WTC11 (cell line): ENCODE data around the gene MAP3K12. TPM values are rescaled to one million over a fixed set of nuclear protein-coding genes. Genes with fewer than 3 reads are reported as not detected.

Experiments used
- ATAC-seq: fragments of 200-7000 bp; cut with Tn5 transposase; 2 replicates; pipeline ENCODE4 v1.10.0; 2021; ENCODE audit warnings: mild to moderate bottlenecking, moderate library complexity
- CTCF ChIA-PET: fragments of 300-600 bp; sonication (Branson Sonifier 250); formaldehyde crosslinking; loops from one replicate; lab custom pipeline; 2021; ENCODE audit warnings: antibody characterized with exemption; lab: Charles Lee
- POLR2A ChIA-PET: fragments of 350-600 bp; sonication (Branson Sonifier 250); formaldehyde crosslinking; loops from one replicate; lab custom pipeline; 2021; ENCODE audit warnings: antibody characterized with exemption; lab: Charles Lee
- DNase-seq: peaks from one replicate; pipeline ENCODE4 v3.0.0; 2021; ENCODE audit warnings: low spot score
- H3K27ac Mint-ChIP-seq: 2 replicates; pipeline ENCODE4 v1.8.0; 2021; ENCODE audit warnings: mixed read lengths
- H3K27me3 Mint-ChIP-seq: 2 replicates; pipeline ENCODE4 v1.8.0; 2021; ENCODE audit warnings: low read depth, mild to moderate bottlenecking, moderate library complexity, mixed read lengths
- H3K36me3 Mint-ChIP-seq: 2 replicates; pipeline ENCODE4 v1.8.0; 2021; ENCODE audit warnings: mixed read lengths
- H3K4me1 Mint-ChIP-seq: 2 replicates; pipeline ENCODE4 v1.8.0; 2022; ENCODE audit warnings: mixed read lengths
- H3K4me3 Mint-ChIP-seq: 2 replicates; pipeline ENCODE4 v1.8.0; 2021; ENCODE audit warnings: mild to moderate bottlenecking, moderate library complexity, mixed read lengths
- H3K9me3 Mint-ChIP-seq: 2 replicates; pipeline ENCODE4 v1.8.0; 2021; ENCODE audit warnings: mixed read lengths
- AFF4 ChIP-seq: sonication (generic); formaldehyde crosslinking; IDR thresholded peaks from 2 replicates; pipeline ENCODE4 v1.8.1; 2023; ENCODE audit warnings: mild to moderate bottlenecking, missing genetic modification reagents, borderline replicate concordance
- ESRRA ChIP-seq: sonication (generic); formaldehyde crosslinking; IDR thresholded peaks from 2 replicates; pipeline ENCODE4 v1.8.1; 2022; ENCODE audit warnings: mild to moderate bottlenecking, missing genetic modification reagents, borderline replicate concordance
- ETV6 ChIP-seq: sonication (generic); formaldehyde crosslinking; IDR thresholded peaks from 2 replicates; pipeline ENCODE4 v1.8.1; 2022; ENCODE audit warnings: mild to moderate bottlenecking, missing genetic modification reagents
- HMGA2 ChIP-seq: fragments of 250-450 bp; sonication (Bioruptor Pico); IDR thresholded peaks from 2 replicates; pipeline ENCODE4 v1.4.0; 2021; ENCODE audit warnings: mild to moderate bottlenecking, moderate library complexity
- IRF1 ChIP-seq: sonication (generic); formaldehyde crosslinking; IDR thresholded peaks from 2 replicates; pipeline ENCODE4 v1.8.0; 2023; ENCODE audit warnings: missing genetic modification reagents
- NR1H2 ChIP-seq: sonication (generic); formaldehyde crosslinking; IDR thresholded peaks from 2 replicates; pipeline ENCODE4 v1.9.0; 2021; ENCODE audit warnings: mild to moderate bottlenecking, moderate library complexity, missing genetic modification reagents
- STAT6 ChIP-seq: sonication (generic); formaldehyde crosslinking; conservative IDR thresholded peaks from 2 replicates; pipeline ENCODE4 v1.8.1; 2023; ENCODE audit warnings: mild to moderate bottlenecking, low read depth, missing genetic modification reagents, moderate library complexity
- TCF7 ChIP-seq: sonication (generic); formaldehyde crosslinking; IDR thresholded peaks from 2 replicates; pipeline ENCODE4 v1.8.0; 2022; ENCODE audit warnings: mild to moderate bottlenecking, low read depth, missing genetic modification reagents, moderate library complexity
- ZMAT4 ChIP-seq: fragments of 250-450 bp; sonication (Bioruptor Pico); IDR thresholded peaks from 2 replicates; pipeline ENCODE4 v1.9.0; 2021; ENCODE audit warnings: mild to moderate bottlenecking
- ZNF396 ChIP-seq: fragments of 250-450 bp; sonication (Bioruptor Pico); IDR thresholded peaks from 2 replicates; pipeline ENCODE4 v1.8.0; 2021; ENCODE audit warnings: mild to moderate bottlenecking, moderate library complexity, borderline replicate concordance
- ZNF425 ChIP-seq: fragments of 250-450 bp; sonication (Bioruptor Pico); conservative IDR thresholded peaks from 2 replicates; pipeline ENCODE4 v1.9.0; 2021; ENCODE audit warnings: mild to moderate bottlenecking
- ZNF532 ChIP-seq: fragments of 250-450 bp; sonication (Bioruptor Pico); IDR thresholded peaks from 2 replicates; pipeline ENCODE4 v1.9.0; 2021; ENCODE audit warnings: mild to moderate bottlenecking, borderline replicate concordance
- total RNA-seq: library from RNA; stranded (reverse); gene quantifications from 3 replicates; pipeline ENCODE4 v1.2.3, GENCODE V29; 2021

Gene MAP3K12
- total RNA-seq, 1 experiment from 2014 or later, result 23.6 TPM

- H3K27ac Mint-ChIP-seq, result peak overlapping the region; percentile 22
- POLR2A ChIA-PET, result interaction anchor here (1.4 kb wide), 1 partner anchor 15 kb away, joined by 4 read pairs; no protein-coding TSS in a partner anchor
- H3K9me3 Mint-ChIP-seq, result no peaks in the 10 kb centered on the region
- CTCF ChIA-PET, result interaction anchor here (1.1 to 2.0 kb wide), 3 partner anchors 8 to 34 kb away, joined by 3 to 8 read pairs (median 7); partner anchors contain the start of gene TARBP2
- DNase-seq (no peak), ATAC-seq (no peak)
- H3K27me3 Mint-ChIP-seq, result no peaks in the 10 kb centered on the region
- H3K4me3 Mint-ChIP-seq, result no peak overlapping the region
- peaks cover 38% of the 10 kb centered on the region for H3K4me1 Mint-ChIP-seq
- peaks cover 89% of the 10 kb centered on the region for H3K36me3 Mint-ChIP-seq
- TF ChIP-seq ZNF532 (CRISPR knock-in tag), result no peak
- TF ChIP-seq TCF7 (CRISPR knock-in tag), result no peak
- no peak for TF ChIP-seq ESRRA (CRISPR knock-in tag)
- TF ChIP-seq STAT6, result no peak
- no peak for TF ChIP-seq ETV6 (CRISPR knock-in tag)
- TF ChIP-seq AFF4, result no peak
- TF ChIP-seq ZMAT4 (CRISPR knock-in tag), result no peak
- no peak for TF ChIP-seq IRF1 (CRISPR knock-in tag)
- no peak for TF ChIP-seq NR1H2 (CRISPR knock-in tag)
- TF ChIP-seq HMGA2 (CRISPR knock-in tag), result no peak
Observed at GRCh38 chr12:53474077-53474476, 25.2 kb downstream of the MAP3K12 start.

GRCh38 chr12:53472056-53472582 is 27.1 kb downstream of the MAP3K12 start:
- DNase-seq, result no peak
- no peak for ATAC-seq
- ChIA-PET POLR2A (interaction anchor here (0.6 kb wide), 2 partner anchors 15 to 16 kb away, joined by 3 read pairs; no protein-coding TSS in a partner anchor), CTCF (interaction anchor here (0.9 kb wide), 1 partner anchor 9 kb away, joined by 3 read pairs; no protein-coding TSS in a partner anchor)
- TF ChIP-seq ZNF425 (CRISPR knock-in tag) (0 out of 2 replicates have a peak, but pooled peaks have one; percentile 41), ZNF396 (CRISPR knock-in tag) (no peak)
- H3K27ac Mint-ChIP-seq, result peak overlapping the region; percentile 52
- peaks cover 37% of the 10 kb centered on the region for H3K4me1 Mint-ChIP-seq
- no peak overlapping the region for H3K4me3 Mint-ChIP-seq
- H3K9me3 Mint-ChIP-seq, result no peaks in the 10 kb centered on the region
- peaks cover 94% of the 10 kb centered on the region for H3K36me3 Mint-ChIP-seq
- no peaks in the 10 kb centered on the region for H3K27me3 Mint-ChIP-seq
